Liver (tissue), 9 donors: ENCODE measurements around the gene CRPPA. TPM values are rescaled to one million over a fixed set of nuclear protein-coding genes. Genes with fewer than 3 reads are reported as not detected.
A peak's percentile ranks its signal among the peaks of the same experiment; 100 is the strongest.

Experiments
- DNase-seq: peaks from one replicate; pipeline ENCODE4 v3.0.0-alpha.2; 2017; ENCODE audit warnings: low spot score
- H3K27ac ChIP-seq, 2 donors: one replicate each; pipeline ENCODE4 v1.7.0; 2013; ENCODE audit warnings: inconsistent platforms in 2 of 2, low read length in 2 of 2, control low read depth in 1 of 2, low read depth in 1 of 2, mild to moderate bottlenecking in 1 of 2
- H3K27me3 ChIP-seq, 4 donors: one replicate each; pipeline versions ENCODE4 v1.6.1 to v1.7.0; 2013; ENCODE audit warnings: low read length in 3 of 4, inconsistent platforms in 1 of 4, mild to moderate bottlenecking in 1 of 4, moderate library complexity in 1 of 4; ENCODE audit not compliant: control insufficient read depth in 4 of 4, insufficient read depth in 4 of 4
- H3K36me3 ChIP-seq, 4 donors: one replicate each; pipeline versions ENCODE4 v1.6.1 to v1.7.0; 2013; ENCODE audit warnings: low read length in 3 of 4, mild to moderate bottlenecking in 3 of 4, low read depth in 1 of 4, moderate library complexity in 1 of 4; ENCODE audit not compliant: control insufficient read depth in 4 of 4, insufficient read depth in 3 of 4
- H3K4me1 ChIP-seq, 4 donors: one replicate each; pipeline versions ENCODE4 v1.6.1 to v1.7.0; 2013; ENCODE audit warnings: low read length in 3 of 4, mild to moderate bottlenecking in 3 of 4, moderate library complexity in 1 of 4; ENCODE audit not compliant: control insufficient read depth in 4 of 4, insufficient read depth in 4 of 4
- H3K4me3 ChIP-seq, 3 donors: one replicate each; pipeline versions ENCODE4 v1.6.1 to v1.7.0; 2013; ENCODE audit warnings: low read length in 3 of 3, control low read depth in 1 of 3, low read depth in 1 of 3, mild to moderate bottlenecking in 1 of 3
- H3K9ac ChIP-seq, 2 donors: one replicate each; pipeline ENCODE4 v1.7.0; 2013; ENCODE audit warnings: low read length in 2 of 2, mild to moderate bottlenecking in 2 of 2, moderate library complexity in 2 of 2, control low read depth in 1 of 2, low read depth in 1 of 2
- H3K9me3 ChIP-seq, 4 donors: one replicate each; pipeline versions ENCODE4 v1.6.1 to v1.7.0; 2013; ENCODE audit warnings: low read length in 3 of 4; ENCODE audit not compliant: control insufficient read depth in 4 of 4
- EGR1 ChIP-seq, 2 donors: IDR thresholded peaks; 2 replicates each; pipeline ENCODE4 v1.6.1; 2016 to 2018; ENCODE audit warnings: antibody characterized with exemption in 2 of 2, low read depth in 2 of 2
- FOXA1 ChIP-seq: IDR thresholded peaks from 2 replicates; pipeline ENCODE4 v1.6.1; 2016; ENCODE audit warnings: antibody characterized with exemption
- FOXA2 ChIP-seq: IDR thresholded peaks from 2 replicates; pipeline ENCODE4 v1.6.1; 2016; ENCODE audit warnings: antibody characterized with exemption
- GABPA ChIP-seq, 2 donors: IDR thresholded peaks in 1 of 2; conservative IDR thresholded peaks in 1 of 2; 2 replicates each; pipeline ENCODE4 v1.6.1; 2016; ENCODE audit warnings: antibody characterized with exemption in 2 of 2, mild to moderate bottlenecking in 1 of 2, moderate library complexity in 1 of 2
- HNF4A ChIP-seq, 2 donors: conservative IDR thresholded peaks; 2 replicates each; pipeline ENCODE4 v1.6.1; 2016; ENCODE audit warnings: antibody characterized with exemption in 2 of 2, mild to moderate bottlenecking in 2 of 2
- HNF4G ChIP-seq: IDR thresholded peaks from 2 replicates; pipeline ENCODE4 v1.6.1; 2016; ENCODE audit warnings: antibody characterized with exemption
- JUND ChIP-seq, 2 donors: IDR thresholded peaks; 2 replicates each; pipeline ENCODE4 v1.6.1; 2016; ENCODE audit warnings: antibody characterized with exemption in 2 of 2
- NR2F2 ChIP-seq: IDR thresholded peaks from 2 replicates; pipeline ENCODE4 v1.6.1; 2016; ENCODE audit warnings: antibody characterized with exemption
- RAD21 ChIP-seq, 2 donors: IDR thresholded peaks; 2 replicates each; pipeline ENCODE4 v1.6.1; 2016; ENCODE audit warnings: antibody characterized with exemption in 2 of 2, mild to moderate bottlenecking in 2 of 2
- RXRA ChIP-seq, 2 donors: IDR thresholded peaks; 2 replicates each; pipeline ENCODE4 v1.6.1; 2017 to 2018; ENCODE audit warnings: antibody characterized with exemption in 2 of 2, mild to moderate bottlenecking in 1 of 2
- SP1 ChIP-seq: IDR thresholded peaks from 2 replicates; pipeline ENCODE4 v1.6.1; 2018; ENCODE audit warnings: antibody characterized with exemption, mild to moderate bottlenecking
- TAF1 ChIP-seq: conservative IDR thresholded peaks from 2 replicates; pipeline ENCODE4 v1.6.1; 2016; ENCODE audit warnings: antibody characterized with exemption, mild to moderate bottlenecking
- YY1 ChIP-seq: IDR thresholded peaks from 2 replicates; pipeline ENCODE4 v1.6.1; 2016; ENCODE audit warnings: antibody characterized with exemption, mild to moderate bottlenecking
- WGBS: extraction: QIAGEN DNeasy Blood & Tissue Kit; methylation state at CpG from one replicate; pipeline ENCODE4 v1.1.7; 2013; 5-methylcytosine and 5-hydroxymethylcytosine counted together
- polyA plus RNA-seq, 2 donors: library from polyadenylated mRNA; stranded (reverse) in 1 of 2; unstranded in 1 of 2; fragments of 200-250 nt in 1 of 2; fragments of >200 nt in 1 of 2; fragmentation: Nextera tagmentation in 1 of 2; extraction: Ambion mirVana in 1 of 2; gene quantifications; one replicate each; pipeline versions ENCODE4 v1.2.1 to v1.2.3, GENCODE V29; 2013 to 2015
- total RNA-seq, 2 donors: library from RNA; depleted of rRNA; stranded (reverse); fragments of >200 nt; gene quantifications; one replicate each; pipeline ENCODE4 v1.2.3, GENCODE V29; 2014
- TF ChIP-seq, protein P1 (sequence below): IDR thresholded peaks from 2 replicates; pipeline ENCODE4 v1.6.1; 2016; ENCODE audit warnings: antibody characterized with exemption
- TF ChIP-seq, protein P2 (sequence below): fragments of 150-350 bp; IDR thresholded peaks from 2 replicates; pipeline ENCODE4 v1.5.1; 2017; ENCODE audit warnings: improper control_type of control experiment, low read depth, low read length; ENCODE audit not compliant: missing input control
- TF ChIP-seq, protein P3 (sequence below): IDR thresholded peaks from 2 replicates; pipeline ENCODE4 v1.6.1; 2016; ENCODE audit warnings: antibody characterized with exemption, mild to moderate bottlenecking
- TF ChIP-seq, protein P4 (sequence below): IDR thresholded peaks from 2 replicates; pipeline ENCODE4 v1.6.1; 2016; ENCODE audit warnings: antibody characterized with exemption
- TF ChIP-seq, protein P5 (sequence below): IDR thresholded peaks from 2 replicates; pipeline ENCODE4 v1.6.1; 2016; ENCODE audit warnings: antibody characterized with exemption
- donor health status: healthy.
- donor health status: healthy.
- donor health status: healthy.
- donor health status: healthy.
- donor health status: healthy.

CRPPA gene
- total and polyA plus RNA-seq, 4 donors: 0.47 to 3.7 (median 1.8) TPM

DNA sequence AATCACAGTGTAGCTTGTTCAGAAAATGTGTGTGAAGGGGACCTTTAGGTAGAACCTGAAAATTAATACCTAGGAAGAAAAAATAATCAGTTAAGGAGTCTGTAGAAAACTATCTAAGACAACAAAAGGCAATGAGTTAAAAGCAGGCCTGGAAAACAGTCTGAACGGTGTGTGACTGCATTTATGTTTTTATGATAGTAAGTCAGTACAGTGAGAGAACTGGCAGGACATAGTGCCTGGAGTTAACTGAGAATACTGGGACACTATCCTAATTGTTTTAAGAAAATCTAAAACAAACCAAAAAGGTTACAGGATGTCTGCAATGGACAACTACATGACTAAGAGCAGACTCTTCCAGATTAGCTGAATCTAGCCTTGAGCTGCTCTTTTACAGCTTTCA, 17.9 kb downstream of the CRPPA start:
- H3K9me3 ChIP-seq: peaks cover 0 to 7% (median 3%) of the 10 kb centered on the region in 4 donors
- WGBS: 95% methylated on average over 1 of the region's 1 CpG
- DNase-seq: no peak

More for the DNA sequence above, 17.9 kb downstream of the CRPPA start:
- Histone ChIP-seq H3K27me3 (no peaks in the 10 kb centered on the region), H3K4me3 (peak overlapping the region in 1 of 3 donors; percentile 8), H3K9ac (no peak overlapping the region), H3K36me3 (no peaks in the 10 kb centered on the region), H3K4me1 (no peaks in the 10 kb centered on the region), H3K27ac (no peak overlapping the region)
- no peak for TF ChIP-seq FOXA1
- TF ChIP-seq, protein P1, sequence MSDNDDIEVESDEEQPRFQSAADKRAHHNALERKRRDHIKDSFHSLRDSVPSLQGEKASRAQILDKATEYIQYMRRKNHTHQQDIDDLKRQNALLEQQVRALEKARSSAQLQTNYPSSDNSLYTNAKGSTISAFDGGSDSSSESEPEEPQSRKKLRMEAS: no peak
- TF ChIP-seq, protein P2, sequence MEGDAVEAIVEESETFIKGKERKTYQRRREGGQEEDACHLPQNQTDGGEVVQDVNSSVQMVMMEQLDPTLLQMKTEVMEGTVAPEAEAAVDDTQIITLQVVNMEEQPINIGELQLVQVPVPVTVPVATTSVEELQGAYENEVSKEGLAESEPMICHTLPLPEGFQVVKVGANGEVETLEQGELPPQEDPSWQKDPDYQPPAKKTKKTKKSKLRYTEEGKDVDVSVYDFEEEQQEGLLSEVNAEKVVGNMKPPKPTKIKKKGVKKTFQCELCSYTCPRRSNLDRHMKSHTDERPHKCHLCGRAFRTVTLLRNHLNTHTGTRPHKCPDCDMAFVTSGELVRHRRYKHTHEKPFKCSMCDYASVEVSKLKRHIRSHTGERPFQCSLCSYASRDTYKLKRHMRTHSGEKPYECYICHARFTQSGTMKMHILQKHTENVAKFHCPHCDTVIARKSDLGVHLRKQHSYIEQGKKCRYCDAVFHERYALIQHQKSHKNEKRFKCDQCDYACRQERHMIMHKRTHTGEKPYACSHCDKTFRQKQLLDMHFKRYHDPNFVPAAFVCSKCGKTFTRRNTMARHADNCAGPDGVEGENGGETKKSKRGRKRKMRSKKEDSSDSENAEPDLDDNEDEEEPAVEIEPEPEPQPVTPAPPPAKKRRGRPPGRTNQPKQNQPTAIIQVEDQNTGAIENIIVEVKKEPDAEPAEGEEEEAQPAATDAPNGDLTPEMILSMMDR: no peak
- no peak for TF ChIP-seq HNF4G
- TF ChIP-seq, protein P3, sequence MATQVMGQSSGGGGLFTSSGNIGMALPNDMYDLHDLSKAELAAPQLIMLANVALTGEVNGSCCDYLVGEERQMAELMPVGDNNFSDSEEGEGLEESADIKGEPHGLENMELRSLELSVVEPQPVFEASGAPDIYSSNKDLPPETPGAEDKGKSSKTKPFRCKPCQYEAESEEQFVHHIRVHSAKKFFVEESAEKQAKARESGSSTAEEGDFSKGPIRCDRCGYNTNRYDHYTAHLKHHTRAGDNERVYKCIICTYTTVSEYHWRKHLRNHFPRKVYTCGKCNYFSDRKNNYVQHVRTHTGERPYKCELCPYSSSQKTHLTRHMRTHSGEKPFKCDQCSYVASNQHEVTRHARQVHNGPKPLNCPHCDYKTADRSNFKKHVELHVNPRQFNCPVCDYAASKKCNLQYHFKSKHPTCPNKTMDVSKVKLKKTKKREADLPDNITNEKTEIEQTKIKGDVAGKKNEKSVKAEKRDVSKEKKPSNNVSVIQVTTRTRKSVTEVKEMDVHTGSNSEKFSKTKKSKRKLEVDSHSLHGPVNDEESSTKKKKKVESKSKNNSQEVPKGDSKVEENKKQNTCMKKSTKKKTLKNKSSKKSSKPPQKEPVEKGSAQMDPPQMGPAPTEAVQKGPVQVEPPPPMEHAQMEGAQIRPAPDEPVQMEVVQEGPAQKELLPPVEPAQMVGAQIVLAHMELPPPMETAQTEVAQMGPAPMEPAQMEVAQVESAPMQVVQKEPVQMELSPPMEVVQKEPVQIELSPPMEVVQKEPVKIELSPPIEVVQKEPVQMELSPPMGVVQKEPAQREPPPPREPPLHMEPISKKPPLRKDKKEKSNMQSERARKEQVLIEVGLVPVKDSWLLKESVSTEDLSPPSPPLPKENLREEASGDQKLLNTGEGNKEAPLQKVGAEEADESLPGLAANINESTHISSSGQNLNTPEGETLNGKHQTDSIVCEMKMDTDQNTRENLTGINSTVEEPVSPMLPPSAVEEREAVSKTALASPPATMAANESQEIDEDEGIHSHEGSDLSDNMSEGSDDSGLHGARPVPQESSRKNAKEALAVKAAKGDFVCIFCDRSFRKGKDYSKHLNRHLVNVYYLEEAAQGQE: no peak
- no peak for TF ChIP-seq NR2F2
- TF ChIP-seq JUND (IDR thresholded peaks at IDR 0.05): no peak
- TF ChIP-seq, protein P4, sequence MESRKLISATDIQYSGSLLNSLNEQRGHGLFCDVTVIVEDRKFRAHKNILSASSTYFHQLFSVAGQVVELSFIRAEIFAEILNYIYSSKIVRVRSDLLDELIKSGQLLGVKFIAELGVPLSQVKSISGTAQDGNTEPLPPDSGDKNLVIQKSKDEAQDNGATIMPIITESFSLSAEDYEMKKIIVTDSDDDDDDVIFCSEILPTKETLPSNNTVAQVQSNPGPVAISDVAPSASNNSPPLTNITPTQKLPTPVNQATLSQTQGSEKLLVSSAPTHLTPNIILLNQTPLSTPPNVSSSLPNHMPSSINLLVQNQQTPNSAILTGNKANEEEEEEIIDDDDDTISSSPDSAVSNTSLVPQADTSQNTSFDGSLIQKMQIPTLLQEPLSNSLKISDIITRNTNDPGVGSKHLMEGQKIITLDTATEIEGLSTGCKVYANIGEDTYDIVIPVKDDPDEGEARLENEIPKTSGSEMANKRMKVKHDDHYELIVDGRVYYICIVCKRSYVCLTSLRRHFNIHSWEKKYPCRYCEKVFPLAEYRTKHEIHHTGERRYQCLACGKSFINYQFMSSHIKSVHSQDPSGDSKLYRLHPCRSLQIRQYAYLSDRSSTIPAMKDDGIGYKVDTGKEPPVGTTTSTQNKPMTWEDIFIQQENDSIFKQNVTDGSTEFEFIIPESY: no peak
- no peak for TF ChIP-seq TAF1
- TF ChIP-seq RAD21 (IDR thresholded peaks at IDR 0.05): no peak
- TF ChIP-seq YY1: no peak
- TF ChIP-seq, protein P5, sequence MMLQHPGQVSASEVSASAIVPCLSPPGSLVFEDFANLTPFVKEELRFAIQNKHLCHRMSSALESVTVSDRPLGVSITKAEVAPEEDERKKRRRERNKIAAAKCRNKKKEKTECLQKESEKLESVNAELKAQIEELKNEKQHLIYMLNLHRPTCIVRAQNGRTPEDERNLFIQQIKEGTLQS: no peak
- TF ChIP-seq FOXA2: no peak
- no peak for TF ChIP-seq HNF4A (conservative IDR thresholded peaks at IDR 0.05)
- TF ChIP-seq RXRA (IDR thresholded peaks at IDR 0.05): no peak
- TF ChIP-seq GABPA (IDR thresholded peaks at IDR 0.05 in 1 of 2, conservative IDR thresholded peaks at IDR 0.05 in 1 of 2): no peak
- TF ChIP-seq EGR1 (IDR thresholded peaks at IDR 0.05; ENCODE audit: low read depth in 2 of 2): no peak
- TF ChIP-seq SP1: no peak
